Cardiac muscle cell (in vitro differentiated cells and primary cell): Measurements from ENCODE around the gene SLC9A3. TPM values are rescaled to one million over a fixed set of nuclear protein-coding genes. Genes with fewer than 3 reads are reported as not detected.

Experiments used
- DNase-seq, 2 donors: peaks; one replicate each; pipeline versions ENCODE4 v3.0.0 to v3.0.0-alpha.2; 2010 to 2017; ENCODE audit warnings: low read depth in 1 of 2, low spot score in 1 of 2
- H3K27ac ChIP-seq: fragments of 200-600 bp; sonication (generic); 2 replicates; pipeline ENCODE4 v1.5.1; 2016
- H3K27me3 ChIP-seq: fragments of 200-600 bp; sonication (generic); 2 replicates; pipeline ENCODE4 v1.6.0; 2016; ENCODE audit warnings: control low read depth
- H3K36me3 ChIP-seq: fragments of 200-600 bp; sonication (generic); 2 replicates; pipeline ENCODE4 v1.5.1; 2016; ENCODE audit warnings: control low read depth
- H3K4me1 ChIP-seq: fragments of 200-600 bp; sonication (generic); 2 replicates; pipeline ENCODE4 v1.8.1; 2017; ENCODE audit warnings: low read depth, mild to moderate bottlenecking, mixed run types
- H3K4me3 ChIP-seq: fragments of 200-600 bp; sonication (generic); 2 replicates; pipeline ENCODE4 v1.5.1; 2016; ENCODE audit warnings: mild to moderate bottlenecking
- H3K9me3 ChIP-seq: fragments of 200-600 bp; sonication (generic); 2 replicates; pipeline ENCODE4 v1.5.1; 2017; ENCODE audit warnings: low read depth, mild to moderate bottlenecking, control low read depth
- polyA plus RNA-seq: library from polyadenylated mRNA; unstranded; fragments of >200 nt; fragmentation: Nextera tagmentation; extraction: Ambion mirVana; gene quantifications from 2 replicates; pipeline ENCODE4 v1.2.1, GENCODE V29; 2016
- total RNA-seq: library from RNA; depleted of rRNA; stranded (reverse); fragments of >200 nt; gene quantifications from 2 replicates; pipeline ENCODE4 v1.2.3, GENCODE V29; 2016
- TF ChIP-seq, protein P1 (sequence below): IDR thresholded peaks from 2 replicates; pipeline ENCODE4 v1.5.1; 2012; ENCODE audit warnings: low read depth, mild to moderate bottlenecking, low read length

Gene SLC9A3
- total and polyA plus RNA-seq, 2 experiments from 2014 or later = 4.8 to 15.3 TPM

DNA sequence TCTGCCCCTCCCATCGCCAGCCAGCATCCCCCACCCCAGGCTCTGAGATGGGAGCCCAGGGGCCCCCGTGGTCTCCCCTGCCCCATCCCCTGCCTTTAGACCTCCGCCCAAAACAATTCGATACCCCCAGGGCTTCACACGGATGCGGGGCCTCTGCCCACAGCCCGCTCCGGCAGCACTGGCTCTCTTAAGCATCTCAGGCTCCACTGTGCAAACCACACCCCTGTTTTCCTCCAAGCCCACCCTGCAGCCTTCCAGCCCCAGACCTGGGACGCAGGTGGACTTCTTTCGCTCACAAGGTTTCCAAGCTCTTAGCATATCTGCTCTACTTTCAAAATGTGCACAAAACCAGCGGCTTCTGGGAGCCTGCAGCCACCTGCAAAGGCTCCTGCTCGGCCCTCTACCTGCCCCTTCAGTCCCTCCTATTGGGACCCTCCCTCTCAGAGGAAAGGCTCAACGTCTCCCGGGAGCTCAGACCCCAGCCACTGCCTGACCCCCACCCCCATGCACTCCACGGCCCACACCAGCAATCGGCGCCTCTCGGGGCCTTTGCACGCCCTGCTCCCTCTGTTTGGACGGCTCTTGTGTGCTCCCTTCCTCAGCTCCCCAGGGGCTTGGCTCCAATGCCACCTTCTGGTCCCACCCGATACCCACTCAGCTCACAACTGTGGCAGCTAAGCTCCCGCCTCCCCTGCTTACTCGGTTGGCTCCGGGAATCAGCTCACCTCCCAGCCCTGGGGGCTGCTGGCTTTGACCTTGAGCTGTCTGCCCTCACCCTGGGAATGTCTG, 918 bp upstream of the SLC9A3 start:
- H3K9me3 ChIP-seq = no peaks in the 10 kb centered on the region
- H3K27ac ChIP-seq = no peak overlapping the region
- H3K4me1 ChIP-seq = no peaks in the 10 kb centered on the region
- no peaks in the 10 kb centered on the region for H3K36me3 ChIP-seq
- H3K4me3 ChIP-seq = no peak overlapping the region
- TF ChIP-seq, protein P1, sequence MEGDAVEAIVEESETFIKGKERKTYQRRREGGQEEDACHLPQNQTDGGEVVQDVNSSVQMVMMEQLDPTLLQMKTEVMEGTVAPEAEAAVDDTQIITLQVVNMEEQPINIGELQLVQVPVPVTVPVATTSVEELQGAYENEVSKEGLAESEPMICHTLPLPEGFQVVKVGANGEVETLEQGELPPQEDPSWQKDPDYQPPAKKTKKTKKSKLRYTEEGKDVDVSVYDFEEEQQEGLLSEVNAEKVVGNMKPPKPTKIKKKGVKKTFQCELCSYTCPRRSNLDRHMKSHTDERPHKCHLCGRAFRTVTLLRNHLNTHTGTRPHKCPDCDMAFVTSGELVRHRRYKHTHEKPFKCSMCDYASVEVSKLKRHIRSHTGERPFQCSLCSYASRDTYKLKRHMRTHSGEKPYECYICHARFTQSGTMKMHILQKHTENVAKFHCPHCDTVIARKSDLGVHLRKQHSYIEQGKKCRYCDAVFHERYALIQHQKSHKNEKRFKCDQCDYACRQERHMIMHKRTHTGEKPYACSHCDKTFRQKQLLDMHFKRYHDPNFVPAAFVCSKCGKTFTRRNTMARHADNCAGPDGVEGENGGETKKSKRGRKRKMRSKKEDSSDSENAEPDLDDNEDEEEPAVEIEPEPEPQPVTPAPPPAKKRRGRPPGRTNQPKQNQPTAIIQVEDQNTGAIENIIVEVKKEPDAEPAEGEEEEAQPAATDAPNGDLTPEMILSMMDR = no peak
- DNase-seq = no peak
- peaks cover 91% of the 10 kb centered on the region for H3K27me3 ChIP-seq

DNA sequence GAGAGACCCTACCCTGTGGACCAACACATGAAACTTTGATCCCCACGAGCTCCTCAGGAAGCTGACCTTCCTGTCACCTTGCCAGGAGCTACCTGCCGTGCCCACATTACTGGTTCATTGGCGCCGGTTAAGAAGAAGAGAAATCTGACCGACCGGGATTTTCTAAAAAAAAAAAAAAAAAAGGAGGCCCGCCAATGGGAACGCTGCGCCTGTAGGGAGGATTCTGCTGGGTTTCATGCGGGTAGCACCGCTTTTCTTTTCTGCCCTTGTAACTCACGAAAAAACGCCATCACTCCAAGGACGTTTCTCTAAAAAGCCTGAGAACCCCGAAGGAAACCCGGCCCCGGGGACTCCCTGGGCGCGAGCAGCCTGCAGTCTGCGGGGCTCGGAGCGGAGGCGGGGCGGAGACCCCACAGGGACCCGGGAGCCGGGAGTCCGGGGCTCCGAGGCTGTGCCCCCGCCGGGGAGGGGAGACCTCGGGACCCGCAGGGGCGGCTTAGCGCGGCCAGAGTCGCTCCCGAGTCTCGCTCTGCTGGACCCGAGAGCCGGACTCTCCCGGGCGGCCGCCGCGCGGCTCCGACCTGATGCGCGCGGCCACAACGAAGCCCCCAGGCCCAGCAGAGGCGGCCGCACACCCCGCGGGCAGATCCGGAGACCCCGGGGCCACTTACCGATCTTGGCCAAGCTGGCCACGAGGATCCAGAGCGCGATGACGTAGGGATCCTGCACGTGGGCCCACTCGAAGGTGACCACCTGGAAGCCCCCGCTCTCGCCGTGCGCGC, 617 bp downstream of the SLC9A3 start:
- Histone ChIP-seq H3K4me1 (no peaks in the 10 kb centered on the region), H3K36me3 (no peaks in the 10 kb centered on the region), H3K9me3 (no peaks in the 10 kb centered on the region), H3K27ac (no peak overlapping the region), H3K27me3 (peaks cover 83% of the 10 kb centered on the region), H3K4me3 (peak overlapping the region; percentile 27)
- TF ChIP-seq, protein P1 = no peak
- DNase-seq = no peak

DNA sequence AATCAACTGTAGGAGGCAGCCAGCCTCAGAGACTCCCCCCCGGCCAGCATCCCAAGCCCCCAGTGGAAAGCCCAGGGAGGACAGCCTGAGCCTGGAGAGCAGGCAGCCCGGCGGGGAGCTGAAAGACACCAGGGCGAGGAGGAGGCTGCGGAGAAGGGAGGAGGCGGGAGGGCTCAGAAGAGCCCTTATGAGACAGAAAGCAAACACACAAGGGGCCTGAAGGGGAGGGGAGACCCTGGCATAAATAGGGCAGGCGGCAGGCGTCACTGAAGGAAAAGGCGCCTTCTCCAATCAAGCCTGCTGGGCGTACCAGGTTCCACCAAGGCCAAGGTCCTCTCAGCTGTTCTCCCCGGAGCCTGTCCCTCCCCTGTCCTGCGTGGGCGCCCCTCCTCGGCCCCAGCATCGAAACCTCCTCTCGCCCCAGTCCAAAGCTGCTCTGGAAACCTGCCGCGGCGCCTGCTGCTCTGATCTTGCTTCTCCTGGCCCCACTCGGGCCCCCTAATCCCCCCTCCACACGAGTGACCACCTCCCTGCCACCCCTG, 1.3 kb downstream of the SLC9A3 start:
- TF ChIP-seq, protein P1 = no peak
- no peak overlapping the region for H3K4me3 ChIP-seq
- no peak overlapping the region for H3K27ac ChIP-seq
- no peaks in the 10 kb centered on the region for H3K9me3 ChIP-seq
- DNase-seq = no peak
- no peaks in the 10 kb centered on the region for H3K4me1 ChIP-seq
- H3K36me3 ChIP-seq = no peaks in the 10 kb centered on the region
- peaks cover 79% of the 10 kb centered on the region for H3K27me3 ChIP-seq

DNA sequence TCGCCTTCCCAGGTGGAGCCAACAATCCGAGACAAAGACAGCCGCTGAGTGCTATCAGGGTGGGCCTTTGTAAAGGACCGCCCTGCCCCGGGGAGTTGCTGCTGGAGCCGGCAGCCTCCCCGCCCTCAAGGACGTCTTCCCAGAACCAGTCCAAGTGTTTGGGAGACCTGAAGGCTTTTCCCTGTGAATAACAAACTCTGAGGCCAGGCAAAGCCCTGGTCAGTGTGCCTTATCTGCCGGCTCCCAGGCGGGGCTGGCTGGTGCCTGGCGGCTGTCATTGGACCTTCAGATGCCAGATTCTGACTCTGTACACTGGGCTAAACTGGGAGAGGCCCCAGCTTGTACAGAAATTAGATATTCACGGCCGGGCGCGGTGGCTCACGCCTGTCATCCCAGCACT, 2.1 kb downstream of the SLC9A3 start:
- Histone ChIP-seq H3K4me3 (no peak overlapping the region), H3K9me3 (no peaks in the 10 kb centered on the region), H3K36me3 (no peaks in the 10 kb centered on the region), H3K27me3 (peaks cover 70% of the 10 kb centered on the region), H3K27ac (no peak overlapping the region), H3K4me1 (no peaks in the 10 kb centered on the region)
- TF ChIP-seq, protein P1 = no peak
- no peak for DNase-seq

DNA sequence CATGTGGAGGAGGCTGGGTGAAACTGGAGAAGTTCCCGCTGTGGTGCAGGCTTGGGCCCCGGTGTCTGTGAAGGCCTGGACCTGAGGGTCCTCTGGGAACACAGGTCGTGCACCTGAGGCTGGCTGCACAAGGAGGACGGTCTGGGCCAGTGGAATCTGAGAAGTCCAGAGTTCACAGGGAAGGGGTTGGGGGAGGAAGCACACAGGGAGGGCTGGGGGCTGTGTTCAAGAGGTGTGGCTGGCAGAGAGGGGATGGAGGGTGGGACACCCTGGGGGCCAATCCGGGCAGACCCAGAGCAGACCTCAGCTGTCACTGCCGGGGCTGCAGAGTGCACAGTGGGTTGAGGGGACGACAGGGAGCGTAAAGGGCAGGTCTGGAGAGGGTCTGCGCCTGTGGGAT, 2.6 kb downstream of the SLC9A3 start:
- no peak overlapping the region for H3K4me3 ChIP-seq
- TF ChIP-seq, protein P1 = no peak
- H3K36me3 ChIP-seq = no peaks in the 10 kb centered on the region
- peaks cover 68% of the 10 kb centered on the region for H3K27me3 ChIP-seq
- no peaks in the 10 kb centered on the region for H3K4me1 ChIP-seq
- H3K9me3 ChIP-seq = no peaks in the 10 kb centered on the region
- H3K27ac ChIP-seq = no peak overlapping the region
- no peak for DNase-seq
